Measurements from ENCODE around the gene ESR1.

DNA sequence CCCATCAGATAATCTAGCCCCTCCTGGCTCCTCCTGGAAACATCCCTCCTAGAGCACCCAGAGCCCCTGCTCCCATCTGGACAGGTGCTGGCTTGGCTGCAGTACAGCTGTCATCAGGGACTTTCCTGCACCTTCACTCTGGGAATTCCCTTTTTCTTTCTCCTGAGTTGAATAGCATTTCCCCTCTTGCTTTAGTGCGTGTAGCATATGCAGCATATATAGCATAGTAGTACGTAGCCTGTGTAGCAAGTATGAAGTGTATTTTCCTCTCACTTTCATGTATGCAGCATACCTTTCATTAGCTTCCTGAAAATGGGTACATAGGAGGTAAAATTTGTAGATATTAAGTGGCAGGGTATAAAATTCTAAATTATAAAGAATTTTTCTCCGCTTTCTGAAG lies 352.9 kb downstream of the ESR1 start:
- no peak for TF ChIP-seq PATZ1 (CRISPR knock-in tag; IDR thresholded peaks at IDR 0.05; ENCODE audit: borderline replicate concordance)
- no peak for TF ChIP-seq ZFP3 (CRISPR knock-in tag; IDR thresholded peaks at IDR 0.05)
- no peak for TF ChIP-seq RARB (CRISPR knock-in tag; IDR thresholded peaks at IDR 0.05)
- no peak for TF ChIP-seq SNAI2 (CRISPR knock-in tag; IDR thresholded peaks at IDR 0.05)
- no peak for TF ChIP-seq PPARA (CRISPR knock-in tag; IDR thresholded peaks at IDR 0.05; ENCODE audit: borderline replicate concordance)
- TF ChIP-seq, protein P1, sequence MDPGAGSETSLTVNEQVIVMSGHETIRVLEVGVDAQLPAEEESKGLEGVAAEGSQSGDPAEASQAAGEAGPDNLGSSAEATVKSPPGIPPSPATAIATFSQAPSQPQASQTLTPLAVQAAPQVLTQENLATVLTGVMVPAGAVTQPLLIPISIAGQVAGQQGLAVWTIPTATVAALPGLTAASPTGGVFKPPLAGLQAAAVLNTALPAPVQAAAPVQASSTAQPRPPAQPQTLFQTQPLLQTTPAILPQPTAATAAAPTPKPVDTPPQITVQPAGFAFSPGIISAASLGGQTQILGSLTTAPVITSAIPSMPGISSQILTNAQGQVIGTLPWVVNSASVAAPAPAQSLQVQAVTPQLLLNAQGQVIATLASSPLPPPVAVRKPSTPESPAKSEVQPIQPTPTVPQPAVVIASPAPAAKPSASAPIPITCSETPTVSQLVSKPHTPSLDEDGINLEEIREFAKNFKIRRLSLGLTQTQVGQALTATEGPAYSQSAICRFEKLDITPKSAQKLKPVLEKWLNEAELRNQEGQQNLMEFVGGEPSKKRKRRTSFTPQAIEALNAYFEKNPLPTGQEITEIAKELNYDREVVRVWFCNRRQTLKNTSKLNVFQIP (CRISPR knock-in tag; IDR thresholded peaks at IDR 0.05; ENCODE audit: borderline replicate concordance, low read depth): no peak
- TF ChIP-seq, protein P2, sequence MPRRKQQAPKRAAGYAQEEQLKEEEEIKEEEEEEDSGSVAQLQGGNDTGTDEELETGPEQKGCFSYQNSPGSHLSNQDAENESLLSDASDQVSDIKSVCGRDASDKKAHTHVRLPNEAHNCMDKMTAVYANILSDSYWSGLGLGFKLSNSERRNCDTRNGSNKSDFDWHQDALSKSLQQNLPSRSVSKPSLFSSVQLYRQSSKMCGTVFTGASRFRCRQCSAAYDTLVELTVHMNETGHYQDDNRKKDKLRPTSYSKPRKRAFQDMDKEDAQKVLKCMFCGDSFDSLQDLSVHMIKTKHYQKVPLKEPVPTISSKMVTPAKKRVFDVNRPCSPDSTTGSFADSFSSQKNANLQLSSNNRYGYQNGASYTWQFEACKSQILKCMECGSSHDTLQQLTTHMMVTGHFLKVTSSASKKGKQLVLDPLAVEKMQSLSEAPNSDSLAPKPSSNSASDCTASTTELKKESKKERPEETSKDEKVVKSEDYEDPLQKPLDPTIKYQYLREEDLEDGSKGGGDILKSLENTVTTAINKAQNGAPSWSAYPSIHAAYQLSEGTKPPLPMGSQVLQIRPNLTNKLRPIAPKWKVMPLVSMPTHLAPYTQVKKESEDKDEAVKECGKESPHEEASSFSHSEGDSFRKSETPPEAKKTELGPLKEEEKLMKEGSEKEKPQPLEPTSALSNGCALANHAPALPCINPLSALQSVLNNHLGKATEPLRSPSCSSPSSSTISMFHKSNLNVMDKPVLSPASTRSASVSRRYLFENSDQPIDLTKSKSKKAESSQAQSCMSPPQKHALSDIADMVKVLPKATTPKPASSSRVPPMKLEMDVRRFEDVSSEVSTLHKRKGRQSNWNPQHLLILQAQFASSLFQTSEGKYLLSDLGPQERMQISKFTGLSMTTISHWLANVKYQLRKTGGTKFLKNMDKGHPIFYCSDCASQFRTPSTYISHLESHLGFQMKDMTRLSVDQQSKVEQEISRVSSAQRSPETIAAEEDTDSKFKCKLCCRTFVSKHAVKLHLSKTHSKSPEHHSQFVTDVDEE (CRISPR knock-in tag; IDR thresholded peaks at IDR 0.05): no peak
- no peak for TF ChIP-seq ARNTL (CRISPR knock-in tag; IDR thresholded peaks at IDR 0.05; ENCODE audit: borderline replicate concordance, low read depth)
- no peak for TF ChIP-seq ZNF70 (CRISPR knock-in tag; IDR thresholded peaks at IDR 0.05)
- no peak for TF ChIP-seq ZFP30 (CRISPR knock-in tag; IDR thresholded peaks at IDR 0.05)
- no peak for TF ChIP-seq ZNF8 (CRISPR knock-in tag; IDR thresholded peaks at IDR 0.05)
- no peak for TF ChIP-seq ESRRG (CRISPR knock-in tag; IDR thresholded peaks at IDR 0.05)
- no peak for TF ChIP-seq CREB5 (CRISPR knock-in tag; IDR thresholded peaks at IDR 0.05; ENCODE audit: low read depth)
